ENCODE data around the gene METTL13. TPM values are rescaled to one million over a fixed set of nuclear protein-coding genes. Genes with fewer than 3 reads are reported as not detected.

METTL13 gene
- total RNA-seq, 1 donor from 2014 or later: 56.5 TPM

DNA sequence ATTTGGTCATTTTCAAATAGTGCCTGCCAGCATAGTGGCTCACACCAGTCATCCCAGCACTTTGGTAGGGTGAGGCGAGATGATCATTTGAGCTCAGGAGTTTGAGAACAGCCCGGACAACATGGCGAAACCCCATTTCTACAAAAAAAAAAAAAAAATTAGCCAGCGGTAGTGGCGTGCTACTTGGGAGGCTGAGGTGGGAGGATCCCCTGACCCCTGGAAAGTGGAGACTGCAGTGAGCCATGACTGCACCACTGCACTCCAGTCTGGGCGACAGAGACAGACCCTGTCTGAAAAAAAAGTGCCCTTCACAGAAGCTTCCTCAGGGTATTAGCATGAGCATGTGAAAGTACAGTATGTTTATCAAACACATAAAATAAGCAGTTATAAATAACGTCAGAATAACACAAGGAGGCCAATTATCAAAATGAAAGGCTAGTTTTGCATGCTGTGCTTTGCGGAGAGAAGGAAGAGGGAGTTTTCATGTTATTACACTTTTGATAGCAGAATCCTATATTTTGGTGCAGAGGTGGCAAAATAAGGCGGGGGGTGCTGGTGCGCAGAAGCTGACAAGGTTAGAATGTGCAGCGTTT is 781 bp upstream of the METTL13 start:
- Mint-ChIP-seq H3K4me3 (peak overlapping the region; percentile 93), H3K27ac (peak overlapping the region; percentile 88), H3K4me1 (ENCODE audit: low read depth) (peaks cover 51% of the 10 kb centered on the region), H3K27me3 (ENCODE audit: insufficient read depth) (peaks cover 4% of the 10 kb centered on the region), H3K9me3 (no peaks in the 10 kb centered on the region), H3K36me3 (ENCODE audit: low read depth) (peaks cover 18% of the 10 kb centered on the region)
- intact Hi-C loops (cut with micrococcal nuclease): loop anchor here (1.0 to 10.0 kb wide), 10 partner anchors 14 to 1708 kb away; partner anchors contain the start of genes DNM3, KIFAP3, PRDX6 and PRRC2C
- DNase-seq (ENCODE audit: low spot score): no peak

DNA sequence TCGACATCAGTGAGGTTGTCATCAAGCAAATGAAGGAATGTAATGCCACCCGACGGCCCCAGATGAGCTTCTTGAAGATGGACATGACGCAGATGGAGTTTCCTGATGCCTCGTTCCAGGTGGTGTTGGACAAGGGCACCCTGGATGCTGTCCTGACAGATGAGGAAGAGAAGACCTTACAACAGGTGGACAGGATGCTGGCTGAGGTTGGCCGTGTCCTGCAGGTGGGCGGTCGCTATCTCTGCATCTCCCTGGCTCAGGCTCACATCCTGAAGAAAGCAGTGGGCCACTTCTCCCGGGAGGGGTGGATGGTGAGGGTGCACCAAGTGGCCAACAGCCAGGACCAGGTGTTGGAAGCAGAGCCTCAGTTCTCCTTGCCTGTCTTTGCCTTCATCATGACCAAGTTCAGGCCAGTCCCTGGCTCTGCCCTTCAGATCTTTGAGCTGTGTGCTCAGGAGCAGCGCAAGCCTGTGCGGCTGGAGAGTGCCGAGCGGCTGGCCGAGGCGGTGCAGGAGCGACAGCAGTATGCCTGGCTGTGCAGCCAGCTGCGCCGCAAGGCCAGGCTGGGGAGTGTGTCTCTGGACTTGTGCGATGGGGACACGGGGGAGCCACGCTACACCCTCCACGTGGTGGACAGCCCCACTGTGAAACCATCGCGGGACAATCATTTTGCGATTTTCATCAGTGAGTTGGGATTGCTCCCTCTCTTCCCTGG is 2.5 kb downstream of the METTL13 start:
- H3K4me3 Mint-ChIP-seq: peak overlapping the region; percentile 93
- peaks cover 72% of the 10 kb centered on the region for H3K4me1 Mint-ChIP-seq (ENCODE audit: low read depth)
- H3K36me3 Mint-ChIP-seq (ENCODE audit: low read depth): peaks cover 42% of the 10 kb centered on the region
- intact Hi-C loops (cut with micrococcal nuclease): loop anchor here (5.0 to 10.0 kb wide), 2 partner anchors 1691 to 1712 kb away; partner anchors contain the start of genes KIFAP3 and PRDX6
- no peaks in the 10 kb centered on the region for H3K27me3 Mint-ChIP-seq (ENCODE audit: insufficient read depth)
- no peaks in the 10 kb centered on the region for H3K9me3 Mint-ChIP-seq
- peak overlapping the region; percentile 30 for H3K27ac Mint-ChIP-seq
- DNase-seq (ENCODE audit: low spot score): no peak

DNA sequence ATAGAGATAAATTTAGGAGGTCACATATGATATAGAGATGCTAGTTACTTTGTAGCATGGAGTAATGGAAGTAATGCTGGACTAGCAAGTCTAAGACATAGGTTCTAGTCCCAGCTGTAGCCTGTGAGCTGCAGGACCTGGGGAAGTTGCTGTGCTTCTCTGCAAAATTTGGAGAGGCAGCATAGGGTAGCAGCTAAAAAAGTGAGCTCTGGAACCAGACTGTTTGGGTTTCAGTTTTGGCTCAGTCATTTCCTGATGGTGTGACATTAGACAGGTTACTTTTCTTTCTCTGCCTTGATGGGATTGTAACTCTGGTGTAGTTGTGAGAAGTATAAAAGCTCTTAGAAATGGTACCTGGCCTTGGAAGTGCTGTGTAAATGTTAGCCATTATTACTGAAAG is 3.3 kb downstream of the METTL13 start:
- intact Hi-C loops (cut with micrococcal nuclease): loop anchor here (5.0 to 10.0 kb wide), 2 partner anchors 1690 to 1712 kb away; partner anchors contain the start of genes KIFAP3 and PRDX6
- DNase-seq (ENCODE audit: low spot score): peak; percentile 29
- Mint-ChIP-seq H3K9me3 (no peaks in the 10 kb centered on the region), H3K27ac (peak overlapping the region; percentile 85), H3K4me3 (peak overlapping the region; percentile 82), H3K36me3 (ENCODE audit: low read depth) (peaks cover 50% of the 10 kb centered on the region), H3K4me1 (ENCODE audit: low read depth) (peaks cover 79% of the 10 kb centered on the region), H3K27me3 (ENCODE audit: insufficient read depth) (no peaks in the 10 kb centered on the region)

DNA sequence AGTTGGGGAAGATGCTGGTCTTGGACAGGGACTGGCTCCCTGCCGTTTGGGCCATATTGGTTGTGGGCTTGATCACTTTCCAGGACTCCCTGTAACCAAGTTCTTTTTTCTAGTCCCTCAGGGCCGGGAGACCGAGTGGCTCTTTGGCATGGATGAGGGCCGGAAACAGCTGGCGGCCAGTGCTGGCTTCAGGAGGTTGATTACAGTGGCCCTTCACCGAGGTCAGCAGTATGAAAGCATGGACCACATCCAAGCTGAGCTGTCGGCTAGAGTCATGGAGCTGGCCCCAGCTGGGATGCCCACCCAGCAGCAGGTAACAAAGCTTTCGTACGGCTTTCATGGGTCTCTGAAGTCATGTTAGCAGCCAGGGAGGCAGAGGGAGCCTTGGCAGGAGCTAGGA is 4.3 kb downstream of the METTL13 start:
- H3K27me3 Mint-ChIP-seq (ENCODE audit: insufficient read depth): no peaks in the 10 kb centered on the region
- H3K36me3 Mint-ChIP-seq (ENCODE audit: low read depth): peaks cover 57% of the 10 kb centered on the region
- no peak overlapping the region for H3K27ac Mint-ChIP-seq
- peak overlapping the region; percentile 82 for H3K4me3 Mint-ChIP-seq
- intact Hi-C loops (cut with micrococcal nuclease): loop anchor here (10.0 kb wide), 1 partner anchor 1689 kb away; the partner anchor contains the start of gene PRDX6
- no peaks in the 10 kb centered on the region for H3K9me3 Mint-ChIP-seq
- DNase-seq (ENCODE audit: low spot score): no peak
- peaks cover 75% of the 10 kb centered on the region for H3K4me1 Mint-ChIP-seq (ENCODE audit: low read depth)

DNA sequence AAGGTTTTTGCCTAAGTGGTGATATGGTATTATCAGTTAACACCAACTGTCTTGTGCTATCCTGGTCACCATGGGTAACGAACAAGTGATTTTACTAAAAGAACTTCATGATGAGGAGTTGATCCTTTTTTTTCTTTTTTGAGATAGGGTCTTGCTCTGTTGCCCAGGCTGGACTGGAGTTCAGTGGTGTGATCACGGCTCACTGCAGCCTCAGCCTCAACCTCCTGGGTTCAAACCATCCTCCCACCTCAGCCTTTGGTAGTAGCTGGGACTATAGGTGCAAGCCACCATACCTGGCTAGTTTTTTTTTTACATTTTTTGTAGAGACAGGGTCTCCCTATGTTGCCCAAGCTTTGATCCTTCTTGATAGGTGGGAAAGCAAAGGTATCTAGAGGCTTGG is 5.1 kb downstream of the METTL13 start:
- Mint-ChIP-seq H3K4me3 (no peak overlapping the region), H3K4me1 (ENCODE audit: low read depth) (peaks cover 76% of the 10 kb centered on the region), H3K9me3 (no peaks in the 10 kb centered on the region), H3K36me3 (ENCODE audit: low read depth) (peaks cover 62% of the 10 kb centered on the region), H3K27me3 (ENCODE audit: insufficient read depth) (no peaks in the 10 kb centered on the region), H3K27ac (no peak overlapping the region)
- DNase-seq (ENCODE audit: low spot score): no peak
- intact Hi-C loops (cut with micrococcal nuclease): loop anchor here (10.0 kb wide), 1 partner anchor 1688 kb away; the partner anchor contains the start of gene PRDX6

DNA sequence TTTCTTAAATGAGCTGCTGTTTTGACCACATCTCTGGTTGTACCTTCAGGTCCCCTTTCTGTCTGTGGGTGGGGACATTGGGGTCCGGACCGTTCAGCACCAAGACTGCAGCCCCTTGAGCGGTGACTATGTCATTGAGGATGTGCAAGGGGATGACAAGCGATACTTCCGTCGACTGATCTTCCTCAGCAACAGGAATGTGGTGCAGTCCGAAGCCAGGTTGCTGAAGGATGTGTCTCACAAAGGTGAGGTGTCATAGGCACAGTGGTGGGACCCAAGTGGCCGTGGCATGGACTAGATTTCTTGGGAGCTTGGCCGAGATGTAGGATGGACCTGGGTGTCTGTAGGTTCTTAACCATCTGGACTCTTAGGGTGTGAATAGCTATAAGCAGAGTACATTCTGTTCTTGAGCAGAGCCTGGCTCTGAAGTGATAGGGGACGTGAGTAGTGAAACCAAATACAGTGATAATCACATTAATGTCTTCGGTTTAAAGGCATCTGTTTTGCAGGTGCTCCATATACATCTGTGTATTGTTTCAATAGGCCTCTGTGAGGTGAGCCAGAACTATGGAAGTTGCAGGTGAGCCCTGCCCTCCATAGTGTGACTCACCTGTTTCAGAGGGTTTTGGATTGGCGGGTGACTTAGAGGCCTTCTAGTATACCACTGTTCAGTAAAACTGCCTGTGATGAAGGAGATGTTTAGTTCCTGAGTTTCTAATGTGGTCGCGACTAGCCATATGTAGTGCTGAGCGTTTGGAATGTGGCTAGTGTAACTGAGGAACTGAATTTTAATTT is 6.4 kb downstream of the METTL13 start:
- Mint-ChIP-seq H3K27ac (peak overlapping the region; percentile 56), H3K4me1 (ENCODE audit: low read depth) (peaks cover 77% of the 10 kb centered on the region), H3K9me3 (no peaks in the 10 kb centered on the region), H3K27me3 (ENCODE audit: insufficient read depth) (no peaks in the 10 kb centered on the region), H3K36me3 (ENCODE audit: low read depth) (peaks cover 71% of the 10 kb centered on the region), H3K4me3 (no peak overlapping the region)
- no peak for DNase-seq (ENCODE audit: low spot score)
- intact Hi-C loops (cut with micrococcal nuclease): loop anchor here (10.0 kb wide), 1 partner anchor 1687 kb away; the partner anchor contains the start of gene PRDX6

DNA sequence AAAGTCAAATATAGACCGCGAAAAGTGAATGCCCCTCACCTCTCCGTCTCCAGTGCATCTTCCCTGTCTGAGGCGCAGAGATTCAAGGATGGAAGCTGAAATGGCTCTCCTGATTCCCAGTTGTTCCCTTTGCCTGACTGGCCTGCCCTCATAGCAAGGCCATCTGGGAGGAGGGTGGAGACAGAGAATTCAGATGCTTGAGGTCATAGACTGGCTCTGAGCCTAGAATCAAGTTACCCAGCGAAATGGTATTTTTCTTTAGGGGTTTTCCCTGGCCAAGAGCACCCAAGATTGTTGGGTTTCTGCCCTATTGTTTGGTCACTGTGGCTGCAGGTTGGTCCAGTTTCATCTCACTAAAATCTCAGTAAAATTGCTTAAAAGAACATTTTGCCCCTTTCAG is 7.2 kb downstream of the METTL13 start:
- Mint-ChIP-seq H3K36me3 (ENCODE audit: low read depth) (peaks cover 75% of the 10 kb centered on the region), H3K4me1 (ENCODE audit: low read depth) (peaks cover 76% of the 10 kb centered on the region), H3K27ac (no peak overlapping the region), H3K27me3 (ENCODE audit: insufficient read depth) (no peaks in the 10 kb centered on the region), H3K9me3 (no peaks in the 10 kb centered on the region), H3K4me3 (no peak overlapping the region)
- intact Hi-C loops (cut with micrococcal nuclease): loop anchor here (10.0 kb wide), 1 partner anchor 1686 kb away; the partner anchor contains the start of gene PRDX6
- DNase-seq (ENCODE audit: low spot score): no peak

DNA sequence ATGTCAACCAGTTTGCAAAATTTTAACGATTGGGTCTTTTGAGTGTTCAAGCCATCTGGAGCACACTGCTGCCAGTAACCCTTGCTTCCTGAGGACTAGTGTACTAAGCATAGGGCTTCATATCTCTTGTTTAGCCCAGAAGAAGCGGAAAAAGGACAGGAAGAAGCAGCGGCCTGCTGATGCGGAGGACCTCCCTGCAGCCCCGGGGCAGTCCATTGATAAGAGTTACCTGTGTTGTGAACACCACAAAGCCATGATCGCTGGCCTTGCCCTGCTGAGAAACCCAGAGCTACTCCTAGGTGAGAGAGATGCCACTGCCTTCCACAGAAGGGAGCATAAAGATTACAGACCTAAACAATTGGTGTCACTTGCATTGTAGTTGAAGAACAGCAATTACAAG is 8.9 kb downstream of the METTL13 start:
- Mint-ChIP-seq H3K36me3 (ENCODE audit: low read depth) (peaks cover 79% of the 10 kb centered on the region), H3K27me3 (ENCODE audit: insufficient read depth) (no peaks in the 10 kb centered on the region), H3K27ac (no peak overlapping the region), H3K9me3 (no peaks in the 10 kb centered on the region), H3K4me1 (ENCODE audit: low read depth) (peaks cover 77% of the 10 kb centered on the region), H3K4me3 (no peak overlapping the region)
- intact Hi-C loops (cut with micrococcal nuclease): loop anchor here (5.0 kb wide), 1 partner anchor 1898 kb away; the partner anchor contains the start of gene SCYL3
- no peak for DNase-seq (ENCODE audit: low spot score)

DNA sequence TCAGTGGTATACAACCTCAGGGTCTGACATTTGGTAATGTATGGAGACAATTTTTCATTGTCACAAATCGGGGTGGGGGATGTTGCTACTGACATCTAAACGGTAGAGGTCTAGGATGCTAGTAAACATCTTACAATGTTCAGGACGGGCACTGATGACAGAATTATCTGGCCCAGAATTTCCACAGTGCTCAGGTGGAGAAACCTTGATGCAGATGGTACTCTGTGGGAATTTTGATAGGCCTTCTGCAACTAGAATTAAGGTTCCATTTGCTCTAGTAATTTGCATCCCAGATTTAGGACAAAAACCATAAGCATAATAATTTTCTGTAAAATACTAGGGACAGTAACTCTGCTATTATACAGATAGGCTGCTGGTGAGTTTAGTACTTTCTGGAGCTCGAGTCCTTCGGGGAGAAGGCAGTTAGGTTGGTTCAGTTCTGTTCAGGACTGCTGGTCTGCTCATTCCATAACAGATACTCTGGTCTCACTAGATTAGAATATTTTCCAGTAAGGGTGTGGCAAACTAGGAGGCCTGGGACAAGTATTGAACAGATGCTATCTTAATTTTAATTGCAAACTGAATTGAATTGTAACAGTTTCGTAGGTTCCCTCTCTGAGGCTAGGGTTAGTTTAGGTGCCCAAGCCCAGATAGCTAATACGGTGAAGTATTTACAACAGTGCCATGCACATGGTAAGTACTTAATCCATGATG is 11.4 kb downstream of the METTL13 start:
- Mint-ChIP-seq H3K4me3 (no peak overlapping the region), H3K9me3 (no peaks in the 10 kb centered on the region), H3K27ac (no peak overlapping the region), H3K27me3 (ENCODE audit: insufficient read depth) (no peaks in the 10 kb centered on the region), H3K4me1 (ENCODE audit: low read depth) (peaks cover 55% of the 10 kb centered on the region), H3K36me3 (ENCODE audit: low read depth) (peaks cover 87% of the 10 kb centered on the region)
- intact Hi-C loops (cut with micrococcal nuclease): loop anchor here (5.0 kb wide), 1 partner anchor 1901 kb away; the partner anchor contains the start of gene SCYL3
- DNase-seq (ENCODE audit: low spot score): no peak

DNA sequence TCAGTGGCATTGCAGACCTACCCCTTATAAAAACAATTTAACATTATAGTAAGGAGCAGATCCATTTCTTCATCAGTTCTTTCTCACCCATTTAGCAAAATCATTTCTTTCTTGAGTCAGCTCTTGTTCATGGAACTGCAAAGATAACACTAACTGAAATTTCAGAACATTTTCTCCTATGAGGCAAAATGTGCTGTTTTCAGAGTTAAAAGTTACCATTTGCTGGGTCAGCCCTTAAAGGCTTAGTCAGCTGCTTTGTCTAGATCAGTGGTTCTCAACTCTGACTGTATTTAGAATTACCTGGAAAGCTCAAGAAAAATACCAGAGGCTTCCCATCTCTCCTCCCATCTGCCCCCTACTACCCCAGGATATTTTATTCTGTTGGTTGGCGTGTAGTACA is 12.2 kb downstream of the METTL13 start:
- Mint-ChIP-seq H3K4me3 (peak overlapping the region; percentile 66), H3K9me3 (no peaks in the 10 kb centered on the region), H3K27ac (peak overlapping the region; percentile 93), H3K27me3 (ENCODE audit: insufficient read depth) (no peaks in the 10 kb centered on the region), H3K36me3 (ENCODE audit: low read depth) (peaks cover 83% of the 10 kb centered on the region), H3K4me1 (ENCODE audit: low read depth) (peaks cover 51% of the 10 kb centered on the region)
- DNase-seq (ENCODE audit: low spot score): no peak
- intact Hi-C loops (cut with micrococcal nuclease): loop anchor here (1.0 to 5.0 kb wide), 2 partner anchors 12 to 1901 kb away; partner anchors contain the start of genes METTL13 and SCYL3

DNA sequence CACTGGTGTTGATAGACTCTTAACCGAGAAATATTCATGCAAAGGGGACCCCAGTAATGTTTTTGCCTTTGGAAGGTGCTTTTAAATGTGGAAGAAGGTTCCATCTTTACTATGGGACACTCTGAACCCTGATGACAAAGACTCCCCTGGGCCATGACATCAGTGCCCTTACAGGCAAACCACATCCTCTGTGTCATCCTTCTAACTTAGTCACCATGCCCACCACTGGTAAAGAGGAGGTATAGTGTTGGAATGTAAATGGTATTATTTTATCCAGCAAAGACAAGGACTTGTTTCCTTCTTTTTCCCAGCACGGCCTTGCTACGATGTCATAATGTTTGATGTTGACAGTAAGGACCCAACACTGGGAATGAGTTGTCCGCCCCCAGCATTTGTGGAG is 12.6 kb downstream of the METTL13 start:
- H3K27me3 Mint-ChIP-seq (ENCODE audit: insufficient read depth): no peaks in the 10 kb centered on the region
- peak overlapping the region; percentile 93 for H3K27ac Mint-ChIP-seq
- no peaks in the 10 kb centered on the region for H3K9me3 Mint-ChIP-seq
- H3K4me3 Mint-ChIP-seq: peak overlapping the region; percentile 66
- peak; percentile 44 for DNase-seq (ENCODE audit: low spot score)
- peaks cover 47% of the 10 kb centered on the region for H3K4me1 Mint-ChIP-seq (ENCODE audit: low read depth)
- H3K36me3 Mint-ChIP-seq (ENCODE audit: low read depth): peaks cover 78% of the 10 kb centered on the region
- intact Hi-C loops (cut with micrococcal nuclease): loop anchor here (1.0 to 5.0 kb wide), 2 partner anchors 13 to 1902 kb away; partner anchors contain the start of genes METTL13 and SCYL3

DNA sequence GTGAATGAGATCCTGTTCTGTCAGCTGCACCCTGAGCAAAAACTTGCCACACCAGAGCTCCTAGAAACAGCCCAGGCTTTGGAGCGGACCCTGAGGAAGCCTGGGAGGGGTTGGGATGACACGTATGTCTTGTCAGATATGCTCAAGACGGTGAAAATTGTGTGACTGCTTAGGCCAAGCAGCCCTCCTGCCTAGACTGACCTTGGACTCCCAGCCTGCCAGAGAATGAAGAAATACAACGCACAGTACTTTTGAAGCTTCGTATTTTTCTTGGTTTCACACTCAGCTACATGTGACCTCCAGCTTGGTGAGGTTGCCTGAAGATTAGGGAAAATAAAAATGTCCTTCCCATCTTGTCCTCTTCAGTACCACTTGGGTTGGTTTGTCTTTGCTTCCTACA is 15.1 kb downstream of the METTL13 start:
- no peaks in the 10 kb centered on the region for H3K27me3 Mint-ChIP-seq (ENCODE audit: insufficient read depth)
- intact Hi-C loops (cut with micrococcal nuclease): no loop called here
- H3K36me3 Mint-ChIP-seq (ENCODE audit: low read depth): peaks cover 57% of the 10 kb centered on the region
- no peaks in the 10 kb centered on the region for H3K9me3 Mint-ChIP-seq
- no peak overlapping the region for H3K4me3 Mint-ChIP-seq
- DNase-seq (ENCODE audit: low spot score): no peak
- H3K27ac Mint-ChIP-seq: no peak overlapping the region
- H3K4me1 Mint-ChIP-seq (ENCODE audit: low read depth): peaks cover 37% of the 10 kb centered on the region
